ENCODE data around the gene SCYGR4. TPM values are rescaled to one million over a fixed set of nuclear protein-coding genes. Genes with fewer than 3 reads are reported as not detected.

SCYGR4 gene
- total RNA-seq, result 0.11 TPM in 1 of 2 replicates, not detected in the other

DNA sequence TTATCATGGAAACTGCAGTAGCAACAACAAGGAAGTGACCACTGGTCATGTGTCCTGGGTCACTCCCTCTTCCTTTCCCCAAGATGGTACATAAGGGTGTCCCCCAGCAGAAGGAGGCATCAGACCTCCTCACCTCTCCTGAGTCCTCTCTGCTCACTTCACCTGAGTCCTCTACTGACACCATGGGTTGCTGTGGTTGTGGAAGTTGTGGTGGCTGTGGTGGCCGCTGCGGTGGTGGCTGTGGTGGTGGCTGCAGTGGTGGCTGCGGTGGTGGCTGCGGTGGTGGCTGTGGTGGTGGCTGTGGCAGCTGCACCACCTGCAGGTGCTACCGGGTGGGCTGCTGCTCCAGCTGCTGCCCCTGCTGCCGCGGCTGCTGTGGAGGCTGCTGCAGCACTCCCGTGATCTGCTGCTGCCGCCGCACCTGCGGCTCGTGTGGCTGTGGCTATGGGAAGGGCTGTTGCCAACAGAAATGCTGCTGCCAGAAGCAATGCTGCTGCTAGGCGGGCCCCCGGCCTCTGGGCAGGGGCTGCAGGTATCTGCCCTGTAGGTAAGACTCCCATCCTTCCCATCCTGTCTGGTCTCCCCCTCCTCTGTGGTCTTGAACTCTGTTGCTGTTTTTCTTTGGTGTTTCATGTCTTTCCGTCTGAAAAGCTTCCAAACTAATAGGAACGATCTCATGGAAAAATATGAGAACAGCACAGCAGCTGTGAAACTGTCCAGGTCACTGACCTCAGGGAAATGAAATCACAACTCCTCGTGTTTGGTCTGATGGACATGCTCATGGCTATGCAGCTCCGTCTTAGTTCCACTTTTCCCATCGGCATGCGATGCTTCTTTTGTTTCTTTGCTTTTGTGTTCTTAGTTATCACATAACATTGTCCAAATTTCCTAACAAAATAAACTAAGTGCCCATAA lies at the start of gene SCYGR4:
Gene SCYGR4 (plus strand): TSS at position 183 of the 915 bp plus-strand sequence. CDS start 0 bp downstream, at position 183.

DNA sequence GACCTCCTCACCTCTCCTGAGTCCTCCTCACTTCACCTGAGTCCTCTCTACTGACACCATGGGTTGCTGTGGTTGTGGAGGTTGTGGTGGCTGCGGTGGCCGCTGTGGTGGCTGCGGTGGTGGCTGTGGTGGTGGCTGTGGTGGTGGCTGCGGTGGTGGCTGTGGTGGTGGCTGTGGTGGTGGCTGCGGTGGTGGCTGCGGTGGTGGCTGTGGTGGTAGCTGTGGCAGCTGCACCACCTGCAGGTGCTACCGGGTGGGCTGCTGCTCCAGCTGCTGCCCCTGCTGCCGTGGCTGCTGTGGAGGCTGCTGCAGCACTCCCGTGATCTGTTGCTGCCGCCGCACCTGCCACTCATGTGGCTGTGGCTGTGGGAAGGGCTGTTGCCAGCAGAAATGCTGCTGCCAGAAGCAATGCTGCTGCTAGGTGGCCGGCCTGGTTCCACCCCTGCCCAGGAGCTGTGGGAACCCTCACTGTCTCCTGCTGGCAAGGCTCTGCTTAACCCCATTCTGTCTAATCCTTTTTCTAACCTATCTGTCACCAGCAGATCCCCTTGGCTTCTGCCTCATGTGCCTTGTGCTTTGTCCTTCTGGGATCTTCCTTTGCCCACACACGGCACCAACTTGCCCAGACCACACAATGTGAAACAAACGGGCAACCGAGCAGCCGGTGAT lies 18.3 kb upstream of the SCYGR4 start, which contains the start of gene SCYGR2:
Gene SCYGR2 (plus strand): TSS at position 59 of the 669 bp plus-strand sequence. CDS start 0 bp downstream, at position 59.

DNA sequence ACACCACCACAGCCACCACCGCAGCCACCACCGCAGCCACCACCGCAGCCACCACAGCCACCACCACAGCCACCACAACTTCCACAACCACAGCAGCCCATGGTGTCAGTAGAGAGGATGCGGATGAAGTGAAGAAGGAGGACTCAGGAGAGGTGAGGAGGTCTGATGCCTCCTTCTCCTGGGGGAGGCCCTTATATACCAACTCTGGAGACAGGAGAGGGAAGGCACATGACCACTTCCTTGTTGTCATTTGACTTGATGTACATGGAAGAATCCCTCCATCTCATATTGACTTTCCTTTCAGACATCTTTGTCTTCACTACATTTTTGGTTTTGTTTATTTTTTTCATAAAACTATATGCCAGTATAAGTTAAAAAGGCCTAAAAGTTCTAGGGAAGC lies 2.6 kb upstream of the SCYGR4 start, which contains the start of gene SCYGR3:
Gene SCYGR3 (minus strand): TSS at position 101 of the 400 bp plus-strand sequence. CDS start 0 bp downstream, at position 101.

DNA sequence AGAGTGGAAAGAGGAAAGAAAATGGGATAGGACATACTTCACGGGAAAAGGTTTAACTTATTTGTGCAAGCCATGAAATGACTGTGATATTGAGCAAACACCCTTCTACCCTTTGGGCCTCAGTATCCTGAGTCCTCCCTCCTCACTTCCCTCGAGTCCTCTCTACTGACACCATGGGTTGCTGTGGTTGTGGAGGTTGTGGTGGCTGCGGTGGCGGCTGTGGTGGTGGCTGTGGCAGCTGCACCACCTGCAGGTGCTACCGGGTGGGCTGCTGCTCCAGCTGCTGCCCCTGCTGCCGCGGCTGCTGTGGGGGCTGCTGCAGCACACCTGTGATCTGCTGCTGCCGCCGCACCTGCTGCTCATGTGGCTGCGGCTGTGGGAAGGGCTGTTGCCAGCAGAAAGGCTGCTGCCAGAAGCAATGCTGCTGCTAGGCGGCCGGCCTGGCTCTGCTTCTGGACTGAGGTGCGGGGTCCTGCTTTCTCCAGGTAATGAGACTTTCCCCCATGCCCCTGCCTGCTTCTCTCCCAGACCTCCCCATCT lies 49.4 kb downstream of the SCYGR4 start, which contains the start of gene SCYGR5:
Gene SCYGR5 (plus strand): TSS at position 174 of the 540 bp plus-strand sequence. CDS start 0 bp downstream, at position 174.

Other genes starting within 250 kb of the SCYGR4 start
- gene TM4SF20, start 238.2 kb upstream of the SCYGR4 start, total RNA-seq, result 1.1 TPM in 1 of 2 replicates, not detected in the other
- not detected in 2 replicates for gene SCYGR1, start 229.5 kb upstream of the SCYGR4 start, total RNA-seq
- gene AGFG1, start 145.3 kb upstream of the SCYGR4 start, total RNA-seq, result 75.3 and 80.1 TPM in 2 replicates
- gene SCYGR2, start 18.6 kb upstream of the SCYGR4 start, total RNA-seq, result not detected in 2 replicates
- not detected in 2 replicates for gene SCYGR3, start 2.7 kb upstream of the SCYGR4 start, total RNA-seq
- gene SCYGR5, start 49.3 kb downstream of the SCYGR4 start, total RNA-seq, result not detected in 2 replicates
- gene SLC19A3, start 100.5 kb downstream of the SCYGR4 start, total RNA-seq, result 9.3 and 9.9 TPM in 2 replicates
- not detected in 2 replicates for gene SCYGR6, start 107.3 kb downstream of the SCYGR4 start, total RNA-seq
- gene SCYGR7, start 110.8 kb downstream of the SCYGR4 start, total RNA-seq, result not detected in 2 replicates
- gene SCYGR8, start 128.4 kb downstream of the SCYGR4 start, total RNA-seq, result not detected in 2 replicates
- not detected in 2 replicates for gene CCL20, start 196.3 kb downstream of the SCYGR4 start, total RNA-seq

Data from articular chondrocyte of knee joint (primary cell).